HepG2 (cell line): ENCODE results near the gene RAN. TPM values are rescaled to one million over a fixed set of nuclear protein-coding genes. Genes with fewer than 3 reads are reported as not detected.

ENCODE experiments used
- AGO2 ChIP-seq: fragments of 200-400 bp; formaldehyde crosslinking; optimal IDR thresholded peaks from 2 replicates; pipeline ENCODE3; 2017; ENCODE audit warnings: mild to moderate bottlenecking, low read depth, low read length, moderate library complexity
- CCAR2 ChIP-seq: fragments of 200-400 bp; formaldehyde crosslinking; optimal IDR thresholded peaks from 2 replicates; pipeline ENCODE3; 2018; ENCODE audit warnings: low read depth, mild to moderate bottlenecking, low read length, moderate library complexity
- FOXJ3 ChIP-seq: sonication (generic); formaldehyde crosslinking; IDR thresholded peaks from 2 replicates; pipeline ENCODE4 v1.4.0; 2020; ENCODE audit warnings: missing genetic modification reagents, mild to moderate bottlenecking, borderline replicate concordance
- KAT2B ChIP-seq: fragments of 150-350 bp; IDR thresholded peaks from 2 replicates; pipeline ENCODE4 v1.6.1; 2014; ENCODE audit warnings: low read depth, low read length, borderline replicate concordance
- KDM3A ChIP-seq: IDR thresholded peaks from 2 replicates; pipeline ENCODE4 v1.6.1; 2018; ENCODE audit warnings: low read depth, missing compliant biosample characterization
- NFIC ChIP-seq: IDR thresholded peaks from 2 replicates; pipeline ENCODE4 v1.6.1; 2012; ENCODE audit warnings: mild to moderate bottlenecking, low read length, inconsistent platforms
- NFYC ChIP-seq: IDR thresholded peaks from 2 replicates; pipeline ENCODE4 v1.6.1; 2016; ENCODE audit warnings: missing genetic modification reagents, missing compliant biosample characterization
- SCMH1 ChIP-seq: sonication (generic); formaldehyde crosslinking; IDR thresholded peaks from 2 replicates; pipeline ENCODE4 v1.9.0; 2021; ENCODE audit warnings: missing genetic modification reagents, mild to moderate bottlenecking, borderline replicate concordance
- SP140L ChIP-seq: sonication (generic); formaldehyde crosslinking; IDR thresholded peaks from 2 replicates; pipeline ENCODE4 v1.4.0; 2020; ENCODE audit warnings: missing genetic modification reagents, borderline replicate concordance
- SRF ChIP-seq: IDR thresholded peaks from 2 replicates; pipeline ENCODE4 v1.6.1; 2011; ENCODE audit warnings: mild to moderate bottlenecking, low read depth, low read length, moderate library complexity
- SYNCRIP ChIP-seq: fragments of 200-400 bp; formaldehyde crosslinking; IDR thresholded peaks from 2 replicates; pipeline ENCODE4 v1.6.1; 2018; ENCODE audit warnings: mild to moderate bottlenecking, low read depth, low read length; ENCODE audit not compliant: insufficient read depth
- TBX2 ChIP-seq: sonication (generic); formaldehyde crosslinking; IDR thresholded peaks from 2 replicates; pipeline ENCODE4 v1.5.0; 2020; ENCODE audit warnings: missing genetic modification reagents, mild to moderate bottlenecking, borderline replicate concordance
- XBP1 ChIP-seq: sonication (generic); formaldehyde crosslinking; IDR thresholded peaks from 2 replicates; pipeline ENCODE4 v1.5.0; 2020; ENCODE audit warnings: missing genetic modification reagents
- YEATS2 ChIP-seq: sonication (generic); formaldehyde crosslinking; IDR thresholded peaks from 2 replicates; pipeline ENCODE4 v1.4.0; 2020; ENCODE audit warnings: missing genetic modification reagents, borderline replicate concordance
- ZBTB42 ChIP-seq: sonication (generic); formaldehyde crosslinking; IDR thresholded peaks from 2 replicates; pipeline ENCODE4 v1.5.0; 2020; ENCODE audit warnings: mild to moderate bottlenecking, missing genetic modification reagents
- ZFYVE20 ChIP-seq: sonication (generic); formaldehyde crosslinking; IDR thresholded peaks from 2 replicates; pipeline ENCODE4 v1.8.0; 2023; ENCODE audit warnings: low read depth, mild to moderate bottlenecking, moderate library complexity, missing genetic modification reagents, borderline replicate concordance
- ZNF10 ChIP-seq: sonication (generic); formaldehyde crosslinking; IDR thresholded peaks from 2 replicates; pipeline ENCODE4 v1.4.0; 2020; ENCODE audit warnings: mild to moderate bottlenecking, low read depth, missing genetic modification reagents, borderline replicate concordance
- ZNF180 ChIP-seq: sonication (generic); formaldehyde crosslinking; IDR thresholded peaks from 2 replicates; pipeline ENCODE4 v1.4.0; 2020; ENCODE audit warnings: low read depth, missing genetic modification reagents, borderline replicate concordance
- ZNF282 ChIP-seq: fragments of 450-650 bp; IDR thresholded peaks from 2 replicates; pipeline ENCODE4 v1.6.1; 2018; ENCODE audit not compliant: partially characterized antibody
- ZNF335 ChIP-seq: sonication (generic); formaldehyde crosslinking; IDR thresholded peaks from 2 replicates; pipeline ENCODE4 v1.4.0; 2020; ENCODE audit warnings: missing genetic modification reagents
- ZNF674 ChIP-seq: sonication (generic); formaldehyde crosslinking; IDR thresholded peaks from 2 replicates; pipeline ENCODE4 v1.5.0; 2020; ENCODE audit warnings: low read depth, mild to moderate bottlenecking, missing genetic modification reagents
- ZNF737 ChIP-seq: sonication (generic); formaldehyde crosslinking; IDR thresholded peaks from 2 replicates; pipeline ENCODE4 v1.5.0; 2020; ENCODE audit warnings: missing genetic modification reagents, mild to moderate bottlenecking, borderline replicate concordance
- ZNF75D ChIP-seq: sonication (generic); formaldehyde crosslinking; IDR thresholded peaks from 2 replicates; pipeline ENCODE4 v1.8.1; 2023; ENCODE audit warnings: missing genetic modification reagents, mild to moderate bottlenecking, borderline replicate concordance
- ZNF766 ChIP-seq: sonication (generic); formaldehyde crosslinking; IDR thresholded peaks from 2 replicates; pipeline ENCODE4 v1.5.0; 2020; ENCODE audit warnings: missing genetic modification reagents, borderline replicate concordance
- polyA plus RNA-seq, 8 experiments: library from polyadenylated mRNA; depleted of rRNA in 3 of 8; stranded (reverse) in 7 of 8; unstranded in 1 of 8; fragments of >200 nt; fragmentation: Illumina TruSeq in 4 of 8; extraction: Trizol in 4 of 8; gene quantifications; 2 replicates each; pipeline versions ENCODE4 v1.2.1 to v1.2.3, GENCODE V29; 2011 to 2016; ENCODE audit warnings: low read depth in 4 of 8, missing spikeins in 1 of 8, mixed read lengths in 1 of 8; ENCODE audit not compliant: insufficient read depth in 1 of 8
- total RNA-seq, 5 experiments: library from RNA; depleted of rRNA; stranded (reverse); fragments of >200 nt; fragmentation: Illumina TruSeq; extraction: Trizol; gene quantifications; 2 replicates each; pipeline ENCODE4 v1.2.3, GENCODE V29; 2016; ENCODE audit warnings: low read depth in 1 of 5
- TF ChIP-seq, protein P1 (sequence below): sonication (generic); formaldehyde crosslinking; IDR thresholded peaks from 2 replicates; pipeline ENCODE4 v1.5.0; 2020; ENCODE audit warnings: missing genetic modification reagents
- TF ChIP-seq, protein P2 (sequence below): IDR thresholded peaks from 2 replicates; pipeline ENCODE4 v1.6.1; 2016; ENCODE audit warnings: mild to moderate bottlenecking
- TF ChIP-seq, protein P3 (sequence below): sonication (generic); formaldehyde crosslinking; IDR thresholded peaks from 2 replicates; pipeline ENCODE4 v1.8.1; 2023; ENCODE audit warnings: mild to moderate bottlenecking, missing genetic modification reagents, borderline replicate concordance

Gene RAN
- total and polyA plus RNA-seq, 2 of the 13 experiments (the other 11 are each of a cell fraction or from before 2014, with no cell fraction given): 1,335 to 1,630 TPM

DNA sequence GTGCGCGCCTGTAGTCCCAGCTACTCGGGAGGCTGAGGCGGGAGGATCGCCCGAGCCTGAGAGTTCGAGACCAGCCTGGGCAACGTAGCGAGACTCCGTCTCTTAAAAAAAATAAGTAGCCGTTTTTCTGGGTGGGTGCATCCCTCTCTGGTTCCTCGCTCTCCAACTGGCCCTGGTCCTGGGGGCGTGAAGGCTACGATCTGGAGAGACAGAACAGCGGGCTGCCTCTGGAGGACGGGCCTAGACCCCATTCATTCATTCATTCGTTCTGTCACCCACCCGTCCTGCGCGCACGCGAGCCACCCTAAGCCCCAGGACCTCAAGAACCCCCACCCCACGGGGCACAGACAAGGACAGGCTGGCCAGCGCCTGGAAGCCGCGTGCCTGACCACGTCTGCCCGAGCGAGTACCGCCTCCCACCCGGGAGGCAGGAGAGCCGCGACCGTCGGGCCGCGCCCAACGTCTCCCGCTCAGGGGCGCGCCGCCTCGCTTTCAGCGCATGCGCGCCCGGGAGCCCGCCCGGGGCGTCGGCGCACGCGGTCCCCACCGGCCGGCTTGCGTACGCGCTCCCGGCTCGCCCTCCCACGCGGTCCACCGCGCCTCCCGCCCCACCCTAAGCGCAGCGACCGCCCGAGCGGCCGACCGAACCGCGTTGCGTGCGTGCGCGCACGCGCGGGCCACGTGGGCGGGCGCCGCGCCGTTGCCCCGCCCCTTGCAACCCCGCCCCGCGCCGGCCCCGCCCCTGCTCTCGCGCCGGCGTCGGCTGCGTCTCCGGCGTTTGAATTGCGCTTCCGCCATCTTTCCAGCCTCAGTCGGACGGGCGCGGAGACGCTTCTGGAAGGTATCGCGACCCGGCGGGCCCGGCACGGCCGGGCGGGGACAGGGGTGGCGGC, at the start of gene RAN (continued):
- TF ChIP-seq KDM3A: no peak
- TF ChIP-seq SRF: no peak
- no peak for TF ChIP-seq ZNF10
- peak; percentile 73; the same call in 1 of the 2 replicates for TF ChIP-seq ZBTB42 (CRISPR knock-in tag)
- no peak for TF ChIP-seq CCAR2
- TF ChIP-seq ZNF180 (CRISPR knock-in tag): no peak
- TF ChIP-seq XBP1: no peak
- peak; percentile 61 for TF ChIP-seq AGO2
- TF ChIP-seq ZFYVE20 (CRISPR knock-in tag): 0 out of 2 replicates have a peak, but pooled peaks have one; percentile 33
- TF ChIP-seq TBX2 (CRISPR knock-in tag): peak; percentile 9; the same call in 1 of the 2 replicates
- TF ChIP-seq, protein P1, sequence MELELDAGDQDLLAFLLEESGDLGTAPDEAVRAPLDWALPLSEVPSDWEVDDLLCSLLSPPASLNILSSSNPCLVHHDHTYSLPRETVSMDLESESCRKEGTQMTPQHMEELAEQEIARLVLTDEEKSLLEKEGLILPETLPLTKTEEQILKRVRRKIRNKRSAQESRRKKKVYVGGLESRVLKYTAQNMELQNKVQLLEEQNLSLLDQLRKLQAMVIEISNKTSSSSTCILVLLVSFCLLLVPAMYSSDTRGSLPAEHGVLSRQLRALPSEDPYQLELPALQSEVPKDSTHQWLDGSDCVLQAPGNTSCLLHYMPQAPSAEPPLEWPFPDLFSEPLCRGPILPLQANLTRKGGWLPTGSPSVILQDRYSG (CRISPR knock-in tag): peak; percentile 97
- no peak for TF ChIP-seq SYNCRIP
- no peak for TF ChIP-seq SCMH1 (CRISPR knock-in tag)
- no peak for TF ChIP-seq ZNF335 (CRISPR knock-in tag)
- TF ChIP-seq YEATS2 (CRISPR knock-in tag): peak; percentile 36; the same call in 1 of the 2 replicates
- no peak; the same call in 1 of the 2 replicates for TF ChIP-seq SP140L (CRISPR knock-in tag)
- TF ChIP-seq ZNF766: peak; percentile 92; the same call in 1 of the 2 replicates
- no peak; the same call in 1 of the 2 replicates for TF ChIP-seq ZNF674
- TF ChIP-seq, protein P2, sequence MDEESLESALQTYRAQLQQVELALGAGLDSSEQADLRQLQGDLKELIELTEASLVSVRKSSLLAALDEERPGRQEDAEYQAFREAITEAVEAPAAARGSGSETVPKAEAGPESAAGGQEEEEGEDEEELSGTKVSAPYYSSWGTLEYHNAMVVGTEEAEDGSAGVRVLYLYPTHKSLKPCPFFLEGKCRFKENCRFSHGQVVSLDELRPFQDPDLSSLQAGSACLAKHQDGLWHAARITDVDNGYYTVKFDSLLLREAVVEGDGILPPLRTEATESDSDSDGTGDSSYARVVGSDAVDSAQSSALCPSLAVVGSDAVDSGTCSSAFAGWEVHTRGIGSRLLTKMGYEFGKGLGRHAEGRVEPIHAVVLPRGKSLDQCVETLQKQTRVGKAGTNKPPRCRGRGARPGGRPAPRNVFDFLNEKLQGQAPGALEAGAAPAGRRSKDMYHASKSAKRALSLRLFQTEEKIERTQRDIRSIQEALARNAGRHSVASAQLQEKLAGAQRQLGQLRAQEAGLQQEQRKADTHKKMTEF (CRISPR knock-in tag): no peak; the same call in 1 of the 2 replicates
- TF ChIP-seq, protein P3, sequence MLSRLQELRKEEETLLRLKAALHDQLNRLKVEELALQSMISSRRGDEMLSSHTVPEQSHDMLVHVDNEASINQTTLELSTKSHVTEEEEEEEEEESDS (CRISPR knock-in tag): no peak
- TF ChIP-seq NFIC: no peak
- no peak for TF ChIP-seq ZNF282
- TF ChIP-seq ZNF737 (CRISPR knock-in tag): no peak
- TF ChIP-seq FOXJ3: no peak
- no peak for TF ChIP-seq ZNF75D (CRISPR knock-in tag)
- TF ChIP-seq NFYC (CRISPR knock-in tag): no peak
- no peak for TF ChIP-seq KAT2B
